ENCODE data around the gene ATG16L1. TPM values are rescaled to one million over a fixed set of nuclear protein-coding genes. Genes with fewer than 3 reads are reported as not detected.

ATG16L1 gene
- total and polyA plus RNA-seq, 9 of the 15 experiments (the other 6 are each of a cell fraction or from before 2014, with no cell fraction given): 6.4 to 21.3 (median 17.2) TPM

DNA sequence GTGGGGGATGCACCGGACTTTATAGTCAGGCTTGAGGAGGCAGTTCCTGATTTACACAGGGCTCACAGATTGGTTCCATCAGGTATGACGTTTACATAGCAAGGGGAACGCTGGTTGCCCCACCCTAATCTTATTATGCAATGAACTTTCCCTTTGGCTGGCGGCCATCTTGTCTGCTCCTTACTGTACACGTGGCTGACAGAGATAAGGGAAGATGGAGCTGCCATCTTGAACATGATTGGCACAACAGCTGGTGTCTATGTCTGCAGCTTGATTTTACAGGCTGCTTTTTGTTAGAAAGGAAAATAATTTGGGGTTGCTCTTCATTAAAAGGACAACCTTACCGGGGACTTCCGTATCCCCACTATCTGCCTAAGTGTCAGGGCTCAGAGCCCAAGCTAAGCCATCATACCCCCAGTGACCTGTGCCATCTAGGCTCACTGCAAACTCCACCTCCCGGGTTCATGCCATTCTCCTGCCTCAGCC is 33.5 kb upstream of the ATG16L1 start (continued):
- TF ChIP-seq, protein P1, sequence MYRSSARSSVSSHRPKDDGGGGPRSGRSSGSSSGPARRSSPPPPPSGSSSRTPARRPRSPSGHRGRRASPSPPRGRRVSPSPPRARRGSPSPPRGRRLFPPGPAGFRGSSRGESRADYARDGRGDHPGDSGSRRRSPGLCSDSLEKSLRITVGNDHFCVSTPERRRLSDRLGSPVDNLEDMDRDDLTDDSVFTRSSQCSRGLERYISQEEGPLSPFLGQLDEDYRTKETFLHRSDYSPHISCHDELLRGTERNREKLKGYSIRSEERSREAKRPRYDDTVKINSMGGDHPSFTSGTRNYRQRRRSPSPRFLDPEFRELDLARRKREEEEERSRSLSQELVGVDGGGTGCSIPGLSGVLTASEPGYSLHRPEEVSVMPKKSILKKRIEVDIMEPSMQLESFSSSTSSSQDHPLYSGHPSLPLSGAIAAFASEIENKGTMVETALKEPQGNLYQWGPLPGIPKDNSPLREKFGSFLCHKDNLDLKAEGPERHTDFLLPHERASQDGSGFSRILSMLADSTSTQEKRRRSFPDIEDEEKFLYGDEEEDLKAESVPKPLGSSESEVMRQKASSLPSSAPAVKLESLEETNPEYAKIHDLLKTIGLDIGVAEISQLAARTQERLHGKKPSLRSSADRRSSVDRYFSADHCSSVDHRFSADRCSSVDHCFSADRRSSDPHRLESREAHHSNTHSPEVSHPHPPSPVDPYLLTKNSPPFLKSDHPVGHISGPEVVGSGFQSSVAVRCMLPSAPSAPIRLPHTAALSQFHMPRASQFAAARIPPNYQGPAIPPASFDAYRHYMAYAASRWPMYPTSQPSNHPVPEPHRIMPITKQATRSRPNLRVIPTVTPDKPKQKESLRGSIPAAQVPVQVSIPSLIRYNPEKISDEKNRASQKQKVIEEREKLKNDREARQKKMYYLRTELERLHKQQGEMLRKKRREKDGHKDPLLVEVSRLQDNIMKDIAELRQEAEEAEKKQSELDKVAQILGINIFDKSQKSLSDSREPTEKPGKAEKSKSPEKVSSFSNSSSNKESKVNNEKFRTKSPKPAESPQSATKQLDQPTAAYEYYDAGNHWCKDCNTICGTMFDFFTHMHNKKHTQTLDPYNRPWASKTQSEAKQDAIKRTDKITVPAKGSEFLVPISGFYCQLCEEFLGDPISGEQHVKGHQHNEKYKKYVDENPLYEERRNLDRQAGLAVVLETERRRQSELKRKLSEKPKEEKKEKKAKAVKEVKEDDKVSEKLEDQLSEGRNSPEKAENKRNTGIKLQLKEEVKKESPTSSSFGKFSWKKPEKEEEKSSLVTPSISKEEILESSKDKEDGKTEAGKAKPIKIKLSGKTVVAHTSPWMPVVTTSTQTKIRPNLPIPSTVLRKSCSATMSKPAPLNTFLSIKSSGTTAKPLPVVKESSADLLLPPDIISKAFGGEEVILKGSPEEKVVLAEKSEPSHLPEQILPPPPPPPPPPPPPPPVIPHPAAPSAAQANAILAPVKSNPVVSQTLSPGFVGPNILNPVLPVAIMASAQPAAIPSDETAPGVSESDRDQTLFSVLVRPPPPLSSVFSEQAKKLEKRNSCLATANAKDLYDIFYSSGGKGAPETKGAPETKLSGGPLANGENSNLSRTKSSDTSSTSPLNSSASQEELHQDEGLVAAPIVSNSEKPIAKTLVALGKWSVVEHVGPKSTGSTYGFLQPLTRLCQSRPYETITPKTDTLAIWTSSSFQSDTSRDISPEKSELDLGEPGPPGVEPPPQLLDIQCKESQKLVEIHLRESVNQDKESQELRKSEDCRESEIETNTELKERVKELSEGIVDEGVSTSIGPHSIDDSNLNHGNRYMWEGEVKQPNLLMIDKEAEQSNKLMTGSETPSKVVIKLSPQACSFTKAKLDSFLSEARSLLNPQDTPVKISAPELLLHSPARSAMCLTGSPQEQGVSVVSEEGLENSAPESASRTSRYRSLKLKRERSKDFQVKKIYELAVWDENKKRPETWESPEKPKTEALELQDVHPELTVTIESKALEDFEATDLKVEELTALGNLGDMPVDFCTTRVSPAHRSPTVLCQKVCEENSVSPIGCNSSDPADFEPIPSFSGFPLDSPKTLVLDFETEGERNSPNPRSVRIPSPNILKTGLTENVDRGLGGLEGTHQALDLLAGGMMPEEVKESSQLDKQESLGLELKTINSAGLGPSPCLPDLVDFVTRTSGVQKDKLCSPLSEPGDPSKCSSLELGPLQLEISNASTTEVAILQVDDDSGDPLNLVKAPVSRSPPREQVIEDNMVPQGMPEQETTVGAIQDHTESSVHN (IDR thresholded peaks at IDR 0.05; ENCODE audit: borderline replicate concordance in 1 of 2, low read depth in 1 of 2): 0 out of 4 replicates have a peak, but pooled peaks of 1 of the 2 experiments have one; percentile 34
- TF ChIP-seq, protein P2, sequence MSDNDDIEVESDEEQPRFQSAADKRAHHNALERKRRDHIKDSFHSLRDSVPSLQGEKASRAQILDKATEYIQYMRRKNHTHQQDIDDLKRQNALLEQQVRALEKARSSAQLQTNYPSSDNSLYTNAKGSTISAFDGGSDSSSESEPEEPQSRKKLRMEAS (CRISPR knock-in tag; IDR thresholded peaks at IDR 0.05): peak; percentile 64
- TF ChIP-seq RBM22 (IDR thresholded peaks at IDR 0.05; ENCODE audit: low read depth, low read length, poor library complexity, severe bottlenecking) (no peak), NFYB (IDR thresholded peaks at IDR 0.05; ENCODE audit: extremely low read depth, insufficient read length) (peak; percentile 34), ZBTB2 (IDR thresholded peaks at IDR 0.05) (no peak), ZNF311 (CRISPR knock-in tag; IDR thresholded peaks at IDR 0.05) (0 out of 2 replicates have a peak, but pooled peaks have one; percentile 58), ZNF589 (CRISPR knock-in tag; IDR thresholded peaks at IDR 0.05; ENCODE audit: low read depth) (peak; percentile 94), RBFOX2 (IDR thresholded peaks at IDR 0.05; ENCODE audit: low read depth, low read length) (no peak), NUFIP1 (IDR thresholded peaks at IDR 0.05; ENCODE audit: partially characterized antibody) (no peak), RFX1 (IDR thresholded peaks at IDR 0.05) (no peak), GTF2B (IDR thresholded peaks at IDR 0.05; ENCODE audit: extremely low read depth, insufficient read length) (no peak), LCOR (CRISPR knock-in tag; IDR thresholded peaks at IDR 0.05) (no peak), DDX20 (tag; IDR thresholded peaks at IDR 0.05; ENCODE audit: low read depth) (0 out of 2 replicates have a peak, but pooled peaks have one; percentile 44), ETS2 (tag; IDR thresholded peaks at IDR 0.05; ENCODE audit: borderline replicate concordance, poor library complexity, severe bottlenecking) (no peak), CEBPB (tag; IDR thresholded peaks at IDR 0.05) (peak; percentile 93), CHD1 (IDR thresholded peaks at IDR 0.05; ENCODE audit: low read length) (no peak), PHB (CRISPR knock-in tag; IDR thresholded peaks at IDR 0.05) (no peak), KDM2B (CRISPR knock-in tag; IDR thresholded peaks at IDR 0.05) (no peak), EHMT2 (IDR thresholded peaks at IDR 0.05) (no peak)

Data from K562 (cell line).